GM19395 (cell line): ENCODE measurements around the gene SFXN4.

ENCODE experiments used
- ATAC-seq: cut with Tn5 transposase; IDR thresholded peaks from one replicate; pipeline ENCODE4 v1.9.1; 2021; ENCODE audit warnings: mild to moderate bottlenecking, moderate library complexity; ENCODE audit not compliant: unreplicated experiment

Gene SFXN4, protein sequence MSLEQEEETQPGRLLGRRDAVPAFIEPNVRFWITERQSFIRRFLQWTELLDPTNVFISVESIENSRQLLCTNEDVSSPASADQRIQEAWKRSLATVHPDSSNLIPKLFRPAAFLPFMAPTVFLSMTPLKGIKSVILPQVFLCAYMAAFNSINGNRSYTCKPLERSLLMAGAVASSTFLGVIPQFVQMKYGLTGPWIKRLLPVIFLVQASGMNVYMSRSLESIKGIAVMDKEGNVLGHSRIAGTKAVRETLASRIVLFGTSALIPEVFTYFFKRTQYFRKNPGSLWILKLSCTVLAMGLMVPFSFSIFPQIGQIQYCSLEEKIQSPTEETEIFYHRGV

DNA sequence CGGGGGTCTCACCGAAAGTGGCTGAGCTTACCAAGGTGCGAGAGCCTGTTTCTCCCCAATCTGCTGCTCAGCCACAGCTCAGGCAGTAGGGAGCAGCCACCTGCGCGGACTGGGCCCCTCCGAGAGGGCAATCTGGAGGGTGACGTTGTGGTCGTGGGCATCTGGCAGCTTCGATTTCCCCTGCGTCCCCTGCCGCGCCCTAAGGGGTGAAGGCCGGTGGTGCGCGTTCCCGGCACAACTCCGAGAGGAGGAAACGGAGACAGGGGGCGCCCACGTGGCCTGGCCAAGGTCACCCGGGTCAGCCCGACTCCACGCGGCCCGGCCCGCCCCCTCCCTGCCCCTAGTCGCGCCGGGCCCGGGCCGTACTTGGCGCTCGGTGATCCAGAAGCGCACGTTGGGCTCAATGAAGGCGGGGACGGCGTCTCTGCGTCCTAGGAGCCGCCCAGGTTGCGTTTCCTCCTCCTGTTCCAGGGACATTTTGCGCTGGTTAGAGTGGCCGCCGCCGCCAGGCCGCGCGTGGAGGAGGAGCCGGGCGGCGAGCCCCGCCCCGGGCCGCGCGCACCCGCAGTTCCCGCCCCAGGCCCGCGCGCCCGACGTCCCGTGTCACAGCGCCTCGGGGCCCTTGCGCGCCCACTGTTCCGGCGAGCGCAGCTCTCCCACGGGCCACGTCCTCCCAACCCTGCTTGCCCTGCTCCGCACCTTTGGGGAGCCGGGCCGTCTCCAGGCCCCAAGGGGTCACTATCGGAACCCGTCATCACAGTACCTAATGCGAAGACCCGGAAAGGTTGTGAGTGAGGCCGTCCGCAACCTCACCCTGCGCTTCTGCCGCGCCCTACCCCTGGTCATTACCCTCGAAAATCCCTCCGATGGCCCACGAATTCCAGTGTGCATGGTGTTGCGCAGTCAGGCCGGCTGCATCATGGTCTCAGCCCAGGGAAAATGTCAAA, at the start of gene SFXN4:
TSS of gene SFXN4 (minus strand) at position 544 of the 947 bp plus-strand sequence. CDS start at position 477, 67 bp downstream.
- ATAC-seq = peak; percentile 89

DNA sequence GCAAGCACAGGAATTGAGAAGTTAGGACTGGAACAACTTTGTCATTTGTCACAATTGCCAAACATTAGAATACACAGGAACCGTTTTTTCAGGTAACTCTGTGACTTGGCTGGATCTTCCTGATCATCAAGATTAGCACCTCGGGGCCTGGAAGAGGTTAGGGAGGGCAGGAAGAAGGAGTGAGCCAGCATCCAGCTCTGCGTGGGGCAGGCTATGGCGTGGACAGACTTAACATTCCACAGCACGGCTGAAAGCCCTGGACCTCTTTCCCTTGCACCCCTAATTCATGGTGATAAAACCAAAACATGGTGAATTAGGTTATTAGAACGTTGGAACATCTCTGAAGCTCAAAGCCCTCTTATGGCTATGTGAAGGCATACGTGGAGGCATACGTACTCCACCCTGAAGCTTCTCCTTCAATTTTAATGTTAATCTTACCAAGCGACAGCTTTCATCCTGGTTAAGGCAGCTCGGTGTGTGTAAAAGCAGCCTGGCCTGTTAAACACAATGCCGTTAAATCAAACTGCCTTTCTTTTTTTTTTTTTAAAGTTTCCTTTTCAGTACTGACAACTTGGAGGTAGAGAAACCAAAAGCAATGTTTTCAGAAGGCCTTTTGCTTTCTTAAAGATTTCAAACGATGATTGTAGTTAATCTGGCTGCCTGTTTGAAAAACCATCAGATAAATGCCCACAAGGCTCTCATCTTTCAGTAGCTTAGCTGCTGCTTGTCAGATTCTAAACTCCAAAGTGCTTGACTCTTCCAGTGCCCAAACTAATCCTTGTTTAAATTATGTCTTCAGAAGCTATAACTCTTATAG, 46.3 kb upstream of the SFXN4 start:
- ATAC-seq = peak; percentile 25

- no peak for ATAC-seq
These were observed 45.7 kb upstream of the SFXN4 start for GRCh38 chr10:119211176-119211575.

DNA sequence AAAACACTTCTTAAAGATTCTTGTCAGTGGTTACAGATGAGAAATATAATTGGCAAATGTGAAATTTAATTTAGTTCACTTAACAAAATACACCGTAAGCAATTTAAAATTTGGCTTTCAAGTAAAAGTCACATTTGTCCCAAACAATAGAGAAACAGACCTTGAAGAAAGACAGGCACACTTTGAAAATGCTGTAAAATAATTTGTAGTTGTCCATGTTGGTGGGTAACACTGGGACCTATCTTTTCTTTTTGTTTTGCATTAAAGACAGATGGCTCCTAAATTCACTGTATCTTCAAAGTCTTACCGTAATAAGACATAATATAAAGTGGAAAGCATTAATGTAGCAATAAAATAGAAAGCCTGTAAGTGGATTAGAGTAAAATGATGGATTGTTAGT, 45.1 kb upstream of the SFXN4 start:
- ATAC-seq = no peak

DNA sequence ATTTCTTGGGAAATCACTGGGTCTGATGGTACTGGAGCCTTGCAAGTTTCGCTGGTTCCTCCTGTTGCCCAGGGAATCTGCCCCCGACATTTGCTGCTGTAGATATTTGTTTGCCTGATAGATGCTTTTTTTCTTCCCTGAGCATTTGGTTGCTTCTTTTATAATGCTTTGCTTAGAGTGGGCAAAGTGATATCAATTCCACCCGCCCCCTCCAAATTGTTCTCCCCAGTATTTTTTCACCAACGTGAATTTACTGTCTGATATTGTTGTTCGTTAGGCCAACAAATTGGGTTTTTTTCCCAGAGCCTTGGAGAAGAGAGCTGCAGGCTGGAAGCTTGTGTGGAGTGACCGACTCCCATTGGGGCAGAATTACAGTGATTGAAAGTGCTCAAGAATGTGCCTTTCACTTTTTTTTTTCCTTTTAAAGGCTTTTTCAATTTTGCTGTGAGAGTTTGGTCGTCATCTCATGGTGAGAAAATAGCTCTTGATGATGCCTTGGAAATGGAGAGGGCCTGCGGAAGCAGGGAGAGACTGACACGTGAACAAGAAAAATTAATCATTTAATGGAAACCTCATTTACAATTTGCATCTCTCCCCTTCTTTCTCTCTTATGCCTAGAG, 44.3 kb upstream of the SFXN4 start:
- ATAC-seq = no peak

DNA sequence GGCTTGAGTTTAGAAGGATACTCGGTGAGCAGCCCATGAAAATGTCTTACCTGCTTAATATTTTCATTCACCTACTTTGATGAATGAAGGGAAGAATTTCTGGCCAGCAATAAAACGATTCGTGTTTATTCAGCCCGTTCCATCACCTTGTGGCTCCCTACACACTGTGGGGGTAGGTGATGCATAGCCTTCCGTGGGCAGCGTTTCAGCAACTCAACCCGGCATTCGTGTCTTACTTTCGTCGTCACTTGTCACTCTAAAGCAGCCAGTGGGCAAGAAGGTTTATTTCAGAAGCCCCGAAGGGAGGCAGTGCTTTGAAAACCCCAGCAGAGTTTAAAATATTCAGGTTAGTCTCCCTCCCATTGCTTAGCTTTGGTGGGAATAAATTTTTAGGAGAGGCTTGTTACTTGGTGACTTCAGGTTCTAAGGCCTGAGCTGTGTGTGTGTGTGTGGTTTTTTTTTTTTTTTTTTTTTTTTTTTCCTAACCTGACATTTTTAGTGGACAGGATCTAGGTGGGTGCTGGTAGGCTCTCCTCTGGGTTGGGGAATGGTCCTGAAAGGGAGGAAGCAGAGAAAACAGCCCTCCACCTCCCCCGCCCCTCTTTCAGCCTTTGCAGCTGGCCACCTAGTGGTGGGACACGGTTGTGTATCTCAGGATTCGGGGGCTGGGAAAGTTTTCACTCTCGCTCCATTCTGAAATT, 43.7 kb upstream of the SFXN4 start:
- no peak for ATAC-seq

GRCh38 chr10:119208553-119208940, 43.0 kb upstream of the SFXN4 start:
- no peak for ATAC-seq

DNA sequence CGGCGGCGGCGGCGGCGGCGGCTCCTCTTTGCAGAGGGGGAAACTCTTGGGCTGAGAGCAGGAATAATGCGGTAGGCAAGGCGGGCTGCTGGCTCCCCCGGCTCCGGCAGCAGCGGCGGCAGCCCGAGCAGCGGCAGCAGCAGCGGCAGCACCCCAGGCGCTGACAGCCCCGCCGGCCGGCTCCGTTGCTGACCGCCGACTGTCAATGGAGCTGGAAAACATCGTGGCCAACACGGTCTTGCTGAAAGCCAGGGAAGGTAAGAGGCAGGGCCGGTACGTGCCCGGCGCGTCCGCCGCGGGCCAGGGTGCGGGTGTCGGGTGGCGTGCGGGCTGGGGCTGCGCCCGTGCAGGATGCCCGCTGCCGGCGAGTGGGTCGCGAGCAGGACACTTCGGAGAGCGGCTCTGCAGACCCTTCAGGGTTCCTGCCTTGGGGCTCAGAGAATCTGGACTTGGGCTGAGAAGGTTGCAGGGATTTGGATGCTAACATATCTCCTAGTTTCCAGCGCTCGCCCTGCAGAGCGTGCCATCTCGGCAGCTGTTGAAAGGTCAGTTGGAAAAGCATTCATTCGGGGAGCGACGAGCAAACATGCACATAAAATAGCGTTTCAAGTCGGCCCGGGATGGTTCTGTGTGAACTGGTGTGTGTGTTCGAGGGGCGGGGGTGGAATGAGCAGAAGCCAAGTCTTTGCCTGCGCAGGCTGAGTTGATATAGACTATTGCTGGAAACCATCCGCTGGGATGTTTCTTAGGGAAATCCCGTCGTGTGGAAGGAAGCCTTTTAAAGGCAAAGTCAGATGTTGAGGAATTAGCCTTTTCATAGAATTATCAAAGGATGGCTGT, 42.4 kb upstream of the SFXN4 start:
- peak; percentile 11 for ATAC-seq

- ATAC-seq = peak; percentile 64
These were observed 41.8 kb upstream of the SFXN4 start, which contains the start of gene GRK5 for GRCh38 chr10:119207366-119207666. TSS of gene GRK5 (plus strand) at chr10:119207571. CDS start at chr10:119207918, 347 bp downstream.

- peak; percentile 57 for ATAC-seq
These were observed 41.3 kb upstream of the SFXN4 start for GRCh38 chr10:119206603-119207365.

DNA sequence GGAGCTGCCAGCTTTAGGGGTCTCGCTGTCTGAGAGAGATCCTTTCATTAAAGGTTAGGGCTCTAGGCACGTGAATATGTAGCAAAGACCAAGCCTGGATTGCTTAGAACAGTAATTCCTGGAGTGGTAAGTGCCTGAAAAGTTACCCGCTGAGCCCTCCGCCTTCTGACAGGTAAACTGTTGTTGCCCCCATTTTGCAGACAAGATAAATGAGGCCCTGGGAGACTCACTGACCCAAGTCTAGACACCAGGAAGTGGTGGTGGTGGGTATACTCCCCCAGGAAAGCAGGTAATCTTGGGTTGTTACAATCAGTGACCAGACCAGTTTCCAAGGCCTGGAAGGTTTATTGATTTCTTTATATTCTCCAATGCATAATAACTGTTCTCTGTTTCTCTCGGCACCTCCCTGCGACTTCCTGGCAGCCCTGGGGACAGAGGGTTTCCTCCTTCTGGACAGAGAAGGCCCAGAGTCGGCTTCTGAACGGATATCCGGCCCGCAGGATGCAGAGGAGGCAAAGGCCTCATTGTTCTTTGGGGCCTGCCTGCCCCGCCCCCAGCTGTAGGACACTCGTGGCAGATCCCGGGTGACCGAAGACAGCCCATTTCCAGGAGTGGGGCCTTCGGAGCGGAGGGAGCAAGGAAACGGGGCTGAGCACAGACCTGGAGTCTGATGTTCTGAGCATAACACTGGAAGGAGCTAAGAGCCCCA, 40.5 kb upstream of the SFXN4 start:
- ATAC-seq = peak; percentile 44

- no peak for ATAC-seq
These were observed 37.5 kb upstream of the SFXN4 start for GRCh38 chr10:119203006-119203405.

- ATAC-seq = no peak
These were observed 35.7 kb upstream of the SFXN4 start for GRCh38 chr10:119201233-119201632.

- no peak for ATAC-seq
These were observed 33.9 kb upstream of the SFXN4 start for GRCh38 chr10:119199231-119199992.

DNA sequence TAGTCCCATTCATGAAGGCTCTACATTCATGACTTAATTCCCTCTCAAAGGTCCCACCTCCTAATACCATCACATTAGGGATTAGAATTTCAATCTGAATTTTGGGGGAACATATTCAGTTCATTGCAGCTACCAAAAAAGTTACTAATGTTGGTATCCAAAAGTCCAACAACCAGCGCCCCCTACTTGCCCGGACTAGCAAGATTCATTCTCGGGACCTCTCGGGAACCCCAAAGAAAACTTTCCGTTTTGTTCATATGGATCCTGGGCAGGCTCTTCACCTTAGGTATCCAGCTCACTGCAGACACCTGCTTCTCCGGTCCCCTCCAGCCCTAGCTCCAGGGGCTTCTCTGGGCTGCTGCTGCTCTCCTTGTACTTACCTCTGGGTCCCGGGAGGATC, 32.9 kb upstream of the SFXN4 start:
- no peak for ATAC-seq

DNA sequence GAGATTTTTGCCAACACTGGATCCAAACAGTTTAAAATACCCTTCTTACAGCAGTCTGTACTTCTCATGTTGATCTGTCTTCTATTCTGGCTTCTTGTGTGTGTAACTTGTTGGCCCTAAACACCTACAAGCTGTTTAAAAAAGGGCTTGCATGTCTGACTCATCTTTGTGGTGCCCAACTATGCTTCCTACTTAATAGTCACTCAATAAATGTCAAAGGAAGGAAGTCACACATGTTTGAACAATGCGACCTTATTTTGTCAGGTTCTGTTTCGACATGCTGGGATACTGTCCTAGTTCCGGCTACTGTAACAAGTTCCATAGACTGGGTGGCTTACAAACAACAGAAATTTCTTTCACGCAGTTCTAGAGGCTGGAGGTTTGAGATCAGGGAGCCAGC, 32.4 kb upstream of the SFXN4 start:
- no peak for ATAC-seq

DNA sequence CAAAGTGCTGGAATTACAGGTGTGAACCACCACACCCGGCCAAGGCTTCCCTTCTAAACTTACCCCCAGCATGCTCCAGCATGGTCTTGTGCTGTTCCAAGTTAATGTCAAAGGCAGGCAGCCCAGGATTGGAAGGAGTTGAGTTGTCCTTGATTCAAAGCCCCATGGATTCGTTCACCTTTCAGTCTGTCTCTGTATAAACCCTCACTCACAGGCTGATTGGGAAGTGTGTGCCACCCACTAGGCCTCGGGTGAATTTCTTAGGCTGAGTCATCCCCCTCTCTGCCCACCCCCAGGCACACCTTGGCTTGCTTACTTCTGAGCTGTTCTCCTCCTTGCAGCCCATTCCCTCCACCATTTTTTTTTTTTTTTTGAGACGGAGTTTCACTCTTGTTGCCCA, 26.4 kb upstream of the SFXN4 start:
- ATAC-seq = no peak
